Right kidney (tissue), 1 donor: ENCODE results near the gene RGCC.

Experiments used
- DNase-seq: peaks from one replicate; pipeline ENCODE4 v3.0.0-alpha.2; 2016

RGCC gene

GRCh38 chr13:41516166-41516565 is 58.8 kb downstream of the RGCC start:
- no peak for DNase-seq

DNA sequence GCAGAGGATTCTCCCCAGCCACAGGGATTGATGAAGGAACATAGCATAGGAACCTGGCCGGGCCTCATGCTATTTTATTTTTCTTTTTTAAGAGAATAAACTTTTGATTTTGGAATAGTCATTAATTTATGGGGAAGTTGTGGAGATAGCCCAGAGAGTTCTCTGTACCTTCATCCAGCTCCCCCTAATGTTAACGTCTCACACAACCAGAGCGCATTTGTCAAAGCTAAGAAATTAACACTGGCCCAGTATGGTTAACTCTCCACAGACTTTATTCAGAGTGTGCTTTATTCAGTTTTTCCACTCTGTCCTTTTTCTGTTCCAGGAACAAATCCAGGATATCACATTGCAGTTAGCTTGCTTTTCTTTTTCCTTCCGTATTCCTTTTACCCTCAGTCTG is 59.4 kb downstream of the RGCC start:
- DNase-seq = no peak

DNA sequence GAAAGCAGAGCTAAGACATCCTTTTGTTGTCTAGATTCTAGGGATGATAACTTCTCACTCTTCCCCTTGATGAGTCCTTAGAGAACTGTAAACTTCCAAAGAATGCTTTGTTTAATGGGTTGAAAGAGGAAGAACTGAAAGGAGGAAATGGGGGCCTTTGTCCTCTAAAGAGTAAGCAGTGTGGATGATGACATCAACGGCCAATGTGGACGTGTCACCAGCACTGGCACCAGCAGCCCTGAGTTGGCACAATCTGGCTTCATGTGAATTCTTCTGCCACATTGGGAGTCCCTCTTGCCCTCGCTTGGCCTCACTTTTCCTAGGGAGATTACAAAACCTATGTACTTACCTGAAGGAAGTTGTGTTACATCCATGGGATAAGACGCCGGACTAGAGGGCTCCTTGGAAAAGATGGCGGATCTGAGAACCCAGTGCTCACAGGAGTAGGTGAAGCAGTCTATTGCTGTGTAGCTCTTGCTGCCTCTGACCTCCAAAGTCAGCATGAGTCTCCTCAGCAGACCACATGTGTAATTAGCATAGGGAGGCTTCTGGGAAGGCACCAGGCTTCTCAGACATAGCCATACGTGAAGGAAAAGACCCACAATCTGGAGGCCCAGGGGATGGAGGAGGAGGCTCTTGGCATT is 62.8 kb downstream of the RGCC start:
- no peak for DNase-seq
